Measurements from ENCODE around the gene SPATA13.
"Not testable (repeated sequence)": the region's sequence is repeated elsewhere in the genome, so short reads cannot be mapped to it uniquely, and the experiment has no call there.

The SPATA13 gene

GRCh38 chr13:24284889-24285565 is 124.5 kb downstream of the SPATA13 start:
- no peak for DNase-seq

DNA sequence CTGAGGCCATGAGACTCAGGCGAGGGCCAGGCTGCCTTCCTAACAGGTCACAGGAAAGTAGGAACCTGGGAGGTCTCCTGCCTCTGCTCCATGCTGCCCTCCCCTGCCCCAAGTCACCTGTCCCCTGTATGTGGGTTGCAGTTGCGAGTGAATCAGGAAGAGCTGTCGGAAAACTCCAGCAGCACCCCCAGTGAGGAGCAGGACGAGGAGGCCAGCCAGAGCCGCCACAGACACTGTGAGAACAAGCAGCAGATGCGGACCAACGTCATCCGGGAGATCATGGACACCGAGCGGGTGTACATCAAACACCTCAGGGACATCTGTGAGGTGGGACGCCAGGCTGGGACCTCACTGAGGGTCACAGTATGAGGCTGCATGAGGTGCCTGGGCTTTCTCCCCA is 126.1 kb downstream of the SPATA13 start:
- DNase-seq, result no peak

- DNase-seq, result no peak
Observed at GRCh38 chr13:24287748-24288287, 127.3 kb downstream of the SPATA13 start.

- no peak for DNase-seq
Observed at GRCh38 chr13:24288870-24289269, 128.3 kb downstream of the SPATA13 start.

GRCh38 chr13:24290280-24290932 is 129.9 kb downstream of the SPATA13 start:
- no peak for DNase-seq

GRCh38 chr13:24292481-24292880 is 132.0 kb downstream of the SPATA13 start:
- DNase-seq, result no peak

GRCh38 chr13:24293746-24294145 is 133.2 kb downstream of the SPATA13 start:
- DNase-seq, result no peak

DNA sequence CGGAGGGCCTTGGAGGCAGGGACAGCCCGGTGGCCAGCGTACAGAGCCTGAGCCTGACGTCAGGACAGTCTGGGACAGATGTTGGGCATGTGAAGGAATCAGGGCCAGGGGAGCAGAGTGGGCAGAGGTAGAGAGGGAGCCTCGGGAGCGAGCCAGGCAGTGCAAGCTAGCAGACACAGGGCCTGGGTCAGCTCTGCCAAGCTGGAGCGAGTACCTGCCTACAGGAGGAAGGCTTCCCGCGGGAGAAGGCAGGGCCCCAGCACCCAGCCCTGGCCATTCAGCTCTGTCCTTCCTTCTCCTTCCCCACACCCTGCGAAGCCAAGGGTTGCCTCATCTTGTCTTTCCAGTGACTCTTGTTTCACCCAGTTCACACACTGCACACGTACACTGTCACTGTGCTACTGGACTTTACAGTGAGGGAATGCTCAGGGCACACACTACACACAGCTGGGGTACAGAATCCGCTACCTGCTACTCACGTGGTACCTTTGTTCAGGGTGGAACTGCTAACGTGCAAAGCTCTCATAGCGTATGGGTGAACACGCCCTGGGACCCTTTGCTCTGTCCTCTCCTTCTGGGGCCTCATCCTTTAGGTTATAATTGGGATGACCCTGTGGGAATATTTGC is 139.1 kb downstream of the SPATA13 start:
- DNase-seq, result no peak

- no peak for DNase-seq
Observed at GRCh38 chr13:24301434-24301833, 140.9 kb downstream of the SPATA13 start.

DNA sequence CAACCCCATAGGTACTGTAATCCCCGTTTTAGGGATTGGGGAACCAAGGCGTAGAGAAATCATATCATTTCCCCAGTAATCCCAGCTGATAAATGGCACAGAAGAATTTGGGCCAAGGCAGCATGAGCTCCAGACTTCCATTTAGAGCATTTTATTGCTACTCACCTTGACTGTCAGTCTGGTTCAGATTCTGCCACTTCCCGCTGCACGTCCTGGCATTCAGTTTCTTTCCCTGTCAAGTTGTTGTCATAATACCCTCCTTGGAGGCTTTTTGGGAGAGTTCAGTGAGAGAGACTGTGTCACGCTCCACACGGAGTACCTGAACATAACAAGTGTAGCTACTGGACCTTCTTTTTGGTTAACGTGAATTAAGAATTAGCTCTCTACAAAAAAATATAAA is 141.4 kb downstream of the SPATA13 start:
- no peak for DNase-seq

DNA sequence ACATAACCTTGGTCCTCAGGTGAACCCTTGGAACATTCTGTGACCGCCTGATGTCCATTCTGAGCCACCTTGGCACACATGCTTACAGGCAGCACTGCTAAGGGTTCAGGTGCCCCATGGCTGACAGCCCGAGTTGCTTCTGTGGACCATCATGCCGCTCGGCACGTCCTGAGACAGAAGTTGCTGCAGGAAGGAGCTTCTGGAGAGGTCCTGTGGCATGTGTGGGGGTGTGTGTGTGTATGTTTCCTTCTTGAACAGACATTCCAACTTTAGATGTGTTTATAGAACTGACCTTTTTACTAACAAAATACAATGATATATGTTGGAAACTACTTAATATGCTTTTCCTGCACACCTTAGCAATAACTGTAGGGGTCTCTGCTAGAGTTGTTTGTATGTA is 144.1 kb downstream of the SPATA13 start:
- DNase-seq, result no peak

GRCh38 chr13:24306632-24307031 is 146.1 kb downstream of the SPATA13 start:
- no peak for DNase-seq

DNA sequence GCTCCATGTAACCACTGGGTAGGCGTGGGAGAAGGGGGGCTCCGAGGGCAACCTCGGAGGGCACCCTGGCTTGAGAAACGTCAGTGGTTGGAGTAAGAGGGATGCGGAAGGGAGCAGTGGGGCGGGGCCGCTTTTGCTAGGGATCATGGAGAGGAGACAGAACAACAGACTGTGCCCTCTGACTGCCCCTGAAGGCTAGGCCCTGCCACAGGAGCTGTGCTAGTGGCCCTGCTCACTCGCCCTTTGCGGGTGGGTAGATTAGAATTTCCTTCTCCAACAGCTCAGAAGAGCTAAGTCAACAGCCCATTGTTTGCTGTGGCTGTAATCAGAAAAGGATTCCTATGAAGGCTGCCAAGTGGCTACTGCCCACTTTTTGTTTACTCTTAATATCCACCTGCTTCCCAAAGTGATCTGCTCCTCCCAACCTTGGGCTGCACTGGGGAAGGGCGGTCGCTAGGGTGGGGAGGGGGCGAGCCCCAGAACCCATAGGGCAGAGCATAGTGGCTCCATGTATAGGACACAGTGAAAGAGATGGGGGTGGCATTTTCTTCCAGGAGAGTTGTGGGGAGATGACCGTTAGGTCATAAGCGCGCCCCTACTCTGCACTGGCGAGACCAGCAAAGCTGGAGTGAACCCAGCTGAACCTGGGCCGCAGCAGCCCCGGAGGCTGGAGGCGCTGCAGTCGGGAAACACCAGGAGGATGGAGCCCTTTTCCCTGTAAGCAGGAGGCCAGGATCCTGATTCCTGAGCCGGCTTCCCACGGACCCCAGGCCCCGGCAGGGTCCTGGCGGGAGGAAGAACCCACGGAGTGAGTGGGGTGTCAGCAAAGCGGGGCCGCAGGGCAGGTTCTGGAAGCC is 146.9 kb downstream of the SPATA13 start:
- DNase-seq, result no peak

- DNase-seq, result no peak
Observed at GRCh38 chr13:24308068-24308445, 147.5 kb downstream of the SPATA13 start.

DNA sequence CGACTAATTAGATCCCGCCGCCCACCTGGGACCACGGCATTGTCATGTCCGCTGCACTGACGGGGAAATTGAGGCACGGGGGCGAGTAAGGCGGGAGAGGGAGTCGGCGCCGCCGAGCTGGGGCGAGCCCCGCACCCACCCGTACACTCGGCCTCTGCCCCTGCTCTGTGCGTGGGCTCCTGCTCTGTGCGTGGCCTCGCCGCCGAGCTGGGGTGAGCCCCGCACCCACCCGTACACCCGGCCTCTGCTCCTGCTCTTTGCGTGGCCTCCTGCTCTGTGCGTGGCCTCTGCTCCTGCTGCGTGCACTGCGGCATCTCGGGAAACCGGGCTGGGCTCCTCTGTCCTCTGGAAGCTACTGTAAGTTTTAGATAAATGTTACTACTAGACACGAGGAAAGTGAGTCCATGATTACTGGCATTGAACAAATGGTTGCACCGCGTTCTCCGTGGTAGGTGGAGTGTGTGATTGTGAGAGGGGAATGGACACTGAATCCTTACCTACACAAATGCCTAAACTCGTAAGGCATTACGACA is 148.0 kb downstream of the SPATA13 start:
- DNase-seq, result no peak

DNA sequence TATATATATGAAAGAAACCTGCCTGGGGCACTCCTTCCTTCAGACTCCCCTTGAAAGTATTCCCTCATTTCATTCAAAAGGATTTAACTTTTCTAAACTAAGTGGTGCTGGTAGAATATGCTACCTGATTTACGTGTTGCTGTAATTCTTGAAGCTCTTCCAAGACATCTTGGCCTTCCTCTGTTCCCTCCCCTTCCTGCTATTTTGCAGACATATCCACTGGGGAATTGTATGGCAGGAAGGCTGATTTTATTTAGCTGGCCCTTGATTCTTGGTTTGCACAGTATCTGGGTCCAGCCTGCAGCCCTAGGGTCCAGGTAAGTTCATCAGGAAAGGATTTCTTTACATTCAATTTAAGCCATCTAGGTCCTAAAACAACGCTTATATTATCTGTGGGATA is 148.8 kb downstream of the SPATA13 start, which contains the start of gene C1QTNF9:
Gene C1QTNF9 (plus strand): TSS at position 281 of the 400 bp plus-strand sequence. CDS start 6,424 bp downstream, outside the sequence.
- not testable (repeated sequence) for DNase-seq

GRCh38 chr13:24313439-24313838 is 152.9 kb downstream of the SPATA13 start:
- no peak for DNase-seq

- not testable (repeated sequence) for DNase-seq
Observed at GRCh38 chr13:24317835-24318234, 157.3 kb downstream of the SPATA13 start.

- not testable (repeated sequence) for DNase-seq
Observed at GRCh38 chr13:24318878-24319277, 158.4 kb downstream of the SPATA13 start.

DNA sequence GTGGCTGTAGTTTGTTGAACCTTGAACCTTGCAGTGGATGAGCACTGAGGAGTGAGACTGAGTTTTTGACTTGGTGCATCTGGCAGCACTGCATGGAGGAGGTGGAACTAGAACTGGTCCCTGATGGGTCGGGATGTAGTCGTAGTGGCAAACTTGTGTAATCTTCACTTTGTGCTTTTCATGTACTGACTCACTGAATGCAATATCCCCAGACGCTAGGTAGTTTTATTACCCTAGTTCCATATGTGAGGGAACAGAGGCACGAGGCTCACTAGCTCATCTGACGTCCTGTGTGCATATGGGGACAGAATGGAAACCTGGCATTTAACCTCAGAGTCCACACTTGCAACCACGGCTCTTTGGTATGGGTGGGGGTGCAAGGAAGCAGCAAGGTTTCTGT is 159.1 kb downstream of the SPATA13 start:
- DNase-seq, result not testable (repeated sequence)

- DNase-seq, result not testable (repeated sequence)
Observed at GRCh38 chr13:24321416-24321815, 160.9 kb downstream of the SPATA13 start.

DNA sequence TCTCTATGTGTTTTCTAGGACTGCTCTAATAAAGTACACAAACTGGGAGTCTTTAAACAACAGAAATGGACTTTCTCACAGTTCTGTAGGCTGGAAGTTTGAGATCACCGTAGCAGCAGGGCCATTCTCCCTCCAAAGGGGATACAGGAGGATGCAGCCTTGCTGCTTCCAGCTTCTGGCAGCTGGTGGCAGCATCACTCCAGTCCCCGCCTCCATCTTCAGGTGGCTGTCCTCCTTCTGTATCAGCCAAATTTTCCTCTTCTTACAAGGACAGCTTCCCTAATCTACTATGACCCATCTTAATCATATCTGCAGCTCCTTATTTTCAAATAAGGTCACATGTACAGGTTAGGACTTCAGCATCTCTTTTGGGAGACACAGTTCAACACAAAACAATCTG is 161.9 kb downstream of the SPATA13 start:
- DNase-seq, result not testable (repeated sequence)

Data from activated naive CD4-positive, alpha-beta T cell (primary cell).